ENCODE measurements around the gene CAMTA1. TPM values are rescaled to one million over a fixed set of nuclear protein-coding genes. Genes with fewer than 3 reads are reported as not detected.

Gene CAMTA1
- polyA plus RNA-seq, 1 donor from 2014 or later, result 79.0 TPM

Other genes starting within 250 kb of the CAMTA1 start
- 18.1 TPM for gene NOL9, start 230.9 kb upstream of the CAMTA1 start, polyA plus RNA-seq
- gene TAS1R1, start 230.1 kb upstream of the CAMTA1 start, polyA plus RNA-seq, result not detected
- gene ZBTB48, start 205.5 kb upstream of the CAMTA1 start, polyA plus RNA-seq, result 21.4 TPM
- gene KLHL21, start 182.6 kb upstream of the CAMTA1 start, polyA plus RNA-seq, result 12.1 TPM
- 5.3 TPM for gene PHF13, start 171.7 kb upstream of the CAMTA1 start, polyA plus RNA-seq
- gene THAP3, start 160.6 kb upstream of the CAMTA1 start, polyA plus RNA-seq, result 28.4 TPM
- 25.9 TPM for gene DNAJC11, start 83.6 kb upstream of the CAMTA1 start, polyA plus RNA-seq